PFSK-1 (cell line): Measurements from ENCODE around the gene CARS2.

ENCODE experiments used
- FOXP2 ChIP-seq: optimal IDR thresholded peaks from 2 replicates; pipeline ENCODE3; 2011; ENCODE audit warnings: borderline replicate concordance, control low read depth, inconsistent platforms; ENCODE audit not compliant: insufficient read depth; ENCODE audit errors: extremely low read length, extremely low read depth
- POLR2AphosphoS5 ChIP-seq: IDR thresholded peaks from 2 replicates; pipeline ENCODE4 v1.6.1; 2012; ENCODE audit warnings: low read depth, mild to moderate bottlenecking, control low read depth, low read length, moderate library complexity
- SIN3A ChIP-seq: IDR thresholded peaks from 2 replicates; pipeline ENCODE4 v1.6.1; 2012; ENCODE audit warnings: mild to moderate bottlenecking, low read length, moderate library complexity, borderline replicate concordance; ENCODE audit not compliant: insufficient read depth
- TAF1 ChIP-seq: IDR thresholded peaks from 2 replicates; pipeline ENCODE4 v1.6.1; 2012; ENCODE audit warnings: low read length, control low read depth, borderline replicate concordance; ENCODE audit not compliant: insufficient read depth
- TF ChIP-seq, protein P1 (sequence below), 2 experiments: IDR thresholded peaks; 2 replicates each; pipeline versions ENCODE4 v1.6.1 to v1.8.0; 2011 to 2012; ENCODE audit warnings: low read depth in 2 of 2, low read length in 2 of 2, control low read depth in 1 of 2, inconsistent platforms in 1 of 2, mild to moderate bottlenecking in 1 of 2, moderate library complexity in 1 of 2; ENCODE audit not compliant: insufficient read depth in 1 of 2

CARS2 gene

DNA sequence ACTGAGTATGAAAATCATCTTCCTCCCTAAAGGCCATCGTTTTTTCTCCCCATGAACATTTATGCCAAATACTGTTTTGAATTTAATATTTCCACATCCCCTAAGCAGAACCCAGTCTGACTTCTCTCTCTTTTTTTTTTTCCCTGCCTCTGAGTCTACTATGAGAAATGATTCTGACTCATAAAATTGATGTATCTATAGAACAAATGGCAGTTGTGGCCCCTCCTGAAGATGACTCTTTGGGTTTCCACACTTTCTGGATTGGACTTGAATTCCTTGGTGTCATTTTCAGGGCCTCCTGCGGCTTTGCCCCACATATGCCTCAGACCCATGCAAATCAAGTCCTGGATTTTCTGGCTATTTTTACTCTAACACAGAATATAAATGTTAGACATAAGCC lies 113.3 kb downstream of the CARS2 start:
- no peak for TF ChIP-seq POLR2AphosphoS5
- no peak for TF ChIP-seq SIN3A
- TF ChIP-seq, protein P1, sequence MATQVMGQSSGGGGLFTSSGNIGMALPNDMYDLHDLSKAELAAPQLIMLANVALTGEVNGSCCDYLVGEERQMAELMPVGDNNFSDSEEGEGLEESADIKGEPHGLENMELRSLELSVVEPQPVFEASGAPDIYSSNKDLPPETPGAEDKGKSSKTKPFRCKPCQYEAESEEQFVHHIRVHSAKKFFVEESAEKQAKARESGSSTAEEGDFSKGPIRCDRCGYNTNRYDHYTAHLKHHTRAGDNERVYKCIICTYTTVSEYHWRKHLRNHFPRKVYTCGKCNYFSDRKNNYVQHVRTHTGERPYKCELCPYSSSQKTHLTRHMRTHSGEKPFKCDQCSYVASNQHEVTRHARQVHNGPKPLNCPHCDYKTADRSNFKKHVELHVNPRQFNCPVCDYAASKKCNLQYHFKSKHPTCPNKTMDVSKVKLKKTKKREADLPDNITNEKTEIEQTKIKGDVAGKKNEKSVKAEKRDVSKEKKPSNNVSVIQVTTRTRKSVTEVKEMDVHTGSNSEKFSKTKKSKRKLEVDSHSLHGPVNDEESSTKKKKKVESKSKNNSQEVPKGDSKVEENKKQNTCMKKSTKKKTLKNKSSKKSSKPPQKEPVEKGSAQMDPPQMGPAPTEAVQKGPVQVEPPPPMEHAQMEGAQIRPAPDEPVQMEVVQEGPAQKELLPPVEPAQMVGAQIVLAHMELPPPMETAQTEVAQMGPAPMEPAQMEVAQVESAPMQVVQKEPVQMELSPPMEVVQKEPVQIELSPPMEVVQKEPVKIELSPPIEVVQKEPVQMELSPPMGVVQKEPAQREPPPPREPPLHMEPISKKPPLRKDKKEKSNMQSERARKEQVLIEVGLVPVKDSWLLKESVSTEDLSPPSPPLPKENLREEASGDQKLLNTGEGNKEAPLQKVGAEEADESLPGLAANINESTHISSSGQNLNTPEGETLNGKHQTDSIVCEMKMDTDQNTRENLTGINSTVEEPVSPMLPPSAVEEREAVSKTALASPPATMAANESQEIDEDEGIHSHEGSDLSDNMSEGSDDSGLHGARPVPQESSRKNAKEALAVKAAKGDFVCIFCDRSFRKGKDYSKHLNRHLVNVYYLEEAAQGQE (IDR thresholded peaks at IDR 0.05; ENCODE audit: insufficient read depth in 1 of 2, low read depth in 2 of 2, low read length in 2 of 2), result no peak
- no peak for TF ChIP-seq TAF1
- TF ChIP-seq FOXP2, result no peak
